ENCODE measurements around the gene LTB4R2.

LTB4R2 gene

GRCh38 chr14:24339284-24340151 lies 29.6 kb downstream of the LTB4R2 start, which contains the start of gene RIPK3:
TSS of gene RIPK3 (minus strand) at chr14:24339991. CDS start at chr14:24339826, 165 bp downstream.
- TF ChIP-seq Cebpa-rat (IDR thresholded peaks at IDR 0.05) = no peak
- H3K4me1 ChIP-seq = peaks cover 28 to 48% (median 37%) of the 10 kb centered on the region in 10 experiments
- peaks cover 0 to 15% (median 6%) of the 10 kb centered on the region in 11 experiments; a peak in 6 of 22 replicates for H3K9me3 ChIP-seq (replicated peaks in 1 of 11)
- peak within 1 kb of the TSS; percentile 72 to 94 (median 89) for H3K4me2 ChIP-seq
- peak within 1 kb of the TSS; percentile 49 to 72 (median 62) for H3K4me3 ChIP-seq
- peak within 1 kb of the TSS; percentile 39 to 77 (median 59); a peak in 21 of 22 replicates for H3K9ac ChIP-seq
- peaks cover 0 to 21% (median 0%) of the 10 kb centered on the region in 11 experiments; a peak in 5 of 22 replicates for H3K36me3 ChIP-seq
- peaks cover 56 to 73% (median 68%) of the 10 kb centered on the region in 11 experiments for H3K27me3 ChIP-seq
- H3K27ac ChIP-seq = peak within 1 kb of the TSS in 7 of 11 experiments; percentile 32 to 67 (median 59); a peak in 11 of 22 replicates
- H4K20me1 ChIP-seq = peaks cover 0 to 24% (median 4%) of the 10 kb centered on the region in 11 experiments; a peak in 8 of 22 replicates

- peaks cover 17 to 37% (median 26%) of the 10 kb centered on the region in 10 experiments for H3K4me1 ChIP-seq
- peaks cover 45 to 62% (median 57%) of the 10 kb centered on the region in 11 experiments for H3K27me3 ChIP-seq
- no peak overlapping the region for H3K9ac ChIP-seq
- H3K36me3 ChIP-seq = peaks cover 0 to 21% (median 0%) of the 10 kb centered on the region in 11 experiments; a peak in 5 of 22 replicates
- H4K20me1 ChIP-seq = peaks cover 0 to 13% (median 0%) of the 10 kb centered on the region in 11 experiments; a peak in 4 of 22 replicates
- H3K9me3 ChIP-seq (replicated peaks in 1 of 11) = peaks cover 0 to 15% (median 6%) of the 10 kb centered on the region in 11 experiments; a peak in 6 of 22 replicates
- no peak overlapping the region for H3K4me3 ChIP-seq
- TF ChIP-seq Cebpa-rat (IDR thresholded peaks at IDR 0.05) = no peak
- peak overlapping the region in 1 of 11 experiments; percentile 92; a peak in 1 of 22 replicates for H3K4me2 ChIP-seq
- no peak overlapping the region for H3K27ac ChIP-seq
Measured at GRCh38 chr14:24340606-24341005, 30.7 kb downstream of the LTB4R2 start.

- Histone ChIP-seq H3K27me3 (peaks cover 22 to 40% (median 34%) of the 10 kb centered on the region in 11 experiments), H3K9me3 (replicated peaks in 1 of 11) (peaks cover 0 to 15% (median 6%) of the 10 kb centered on the region in 11 experiments; a peak in 6 of 22 replicates), H3K4me2 (no peak overlapping the region), H4K20me1 (no peaks in the 10 kb centered on the region; a peak in 1 of 22 replicates), H3K4me1 (peaks cover 11 to 24% (median 16%) of the 10 kb centered on the region in 10 experiments; a peak in 14 of 20 replicates), H3K27ac (no peak overlapping the region), H3K36me3 (peaks cover 0 to 4% (median 0%) of the 10 kb centered on the region in 11 experiments; a peak in 2 of 22 replicates), H3K4me3 (no peak overlapping the region), H3K9ac (no peak overlapping the region)
- TF ChIP-seq Cebpa-rat (IDR thresholded peaks at IDR 0.05) = no peak
Measured at GRCh38 chr14:24342889-24343288, 32.9 kb downstream of the LTB4R2 start.

- peaks cover 7 to 15% (median 11%) of the 10 kb centered on the region in 10 experiments; a peak in 14 of 20 replicates for H3K4me1 ChIP-seq
- no peaks in the 10 kb centered on the region for H4K20me1 ChIP-seq
- no peak overlapping the region for H3K9ac ChIP-seq
- no peak overlapping the region for H3K27ac ChIP-seq
- peaks cover 0 to 10% (median 5%) of the 10 kb centered on the region in 11 experiments; a peak in 6 of 22 replicates for H3K9me3 ChIP-seq (replicated peaks in 1 of 11)
- no peaks in the 10 kb centered on the region for H3K36me3 ChIP-seq
- TF ChIP-seq Cebpa-rat (IDR thresholded peaks at IDR 0.05) = no peak
- no peak overlapping the region for H3K4me2 ChIP-seq
- peaks cover 11 to 28% (median 23%) of the 10 kb centered on the region in 11 experiments for H3K27me3 ChIP-seq
- no peak overlapping the region for H3K4me3 ChIP-seq
Measured at GRCh38 chr14:24343795-24344660, 34.1 kb downstream of the LTB4R2 start.

- TF ChIP-seq Cebpa-rat (IDR thresholded peaks at IDR 0.05) = no peak
- Histone ChIP-seq H3K4me3 (no peak overlapping the region), H3K36me3 (no peaks in the 10 kb centered on the region), H3K9ac (no peak overlapping the region), H3K4me1 (peaks cover 0 to 16% (median 0%) of the 10 kb centered on the region in 10 experiments; a peak in 6 of 20 replicates), H3K4me2 (no peak overlapping the region), H3K27me3 (peaks cover 0 to 8% (median 0%) of the 10 kb centered on the region in 11 experiments; a peak in 2 of 22 replicates), H3K27ac (no peak overlapping the region), H4K20me1 (no peaks in the 10 kb centered on the region), H3K9me3 (replicated peaks in 1 of 11) (no peaks in the 10 kb centered on the region)
Measured at GRCh38 chr14:24347134-24347533, 37.2 kb downstream of the LTB4R2 start.

GRCh38 chr14:24348186-24348585 lies 38.2 kb downstream of the LTB4R2 start:
- no peak overlapping the region for H3K4me3 ChIP-seq
- H3K9ac ChIP-seq = no peak overlapping the region
- H3K4me1 ChIP-seq = peaks cover 0 to 19% (median 0%) of the 10 kb centered on the region in 10 experiments; a peak in 6 of 20 replicates
- H4K20me1 ChIP-seq = no peaks in the 10 kb centered on the region
- H3K27ac ChIP-seq = no peak overlapping the region
- H3K9me3 ChIP-seq (replicated peaks in 1 of 11) = no peaks in the 10 kb centered on the region
- H3K36me3 ChIP-seq = no peaks in the 10 kb centered on the region
- TF ChIP-seq Cebpa-rat (IDR thresholded peaks at IDR 0.05) = no peak
- peaks cover 0 to 8% (median 0%) of the 10 kb centered on the region in 11 experiments; a peak in 2 of 22 replicates for H3K27me3 ChIP-seq
- no peak overlapping the region for H3K4me2 ChIP-seq

- Histone ChIP-seq H3K36me3 (no peaks in the 10 kb centered on the region), H3K27me3 (peaks cover 0 to 8% (median 0%) of the 10 kb centered on the region in 11 experiments; a peak in 2 of 22 replicates), H3K27ac (no peak overlapping the region), H3K9me3 (replicated peaks in 1 of 11) (no peaks in the 10 kb centered on the region), H3K4me2 (no peak overlapping the region), H3K4me1 (peaks cover 0 to 25% (median 7%) of the 10 kb centered on the region in 10 experiments; a peak in 14 of 20 replicates), H3K4me3 (no peak overlapping the region), H4K20me1 (no peaks in the 10 kb centered on the region), H3K9ac (no peak overlapping the region)
- TF ChIP-seq Cebpa-rat (IDR thresholded peaks at IDR 0.05) = no peak
Measured at GRCh38 chr14:24349742-24350141, 39.8 kb downstream of the LTB4R2 start.

- H3K4me2 ChIP-seq = peak overlapping the region in 3 of 11 experiments; percentile 16 to 55 (median 38); a peak in 7 of 22 replicates
Measured at GRCh38 chr14:24351517-24351916, 41.6 kb downstream of the LTB4R2 start.

More at GRCh38 chr14:24351517-24351916, 41.6 kb downstream of the LTB4R2 start:
- Histone ChIP-seq H3K36me3 (no peaks in the 10 kb centered on the region), H3K27me3 (peaks cover 0 to 8% (median 0%) of the 10 kb centered on the region in 11 experiments; a peak in 2 of 22 replicates), H3K9me3 (replicated peaks in 1 of 11) (no peaks in the 10 kb centered on the region), H3K4me3 (no peak overlapping the region), H4K20me1 (no peaks in the 10 kb centered on the region), H3K9ac (no peak overlapping the region), H3K4me1 (peaks cover 0 to 35% (median 7%) of the 10 kb centered on the region in 10 experiments; a peak in 14 of 20 replicates), H3K27ac (no peak overlapping the region)
- no peak for TF ChIP-seq Cebpa-rat (IDR thresholded peaks at IDR 0.05)

Measured in BLaER1 treated with 17β-estradiol and CSF1 and Interleukin-3, amounts not matched to agents 10 nM and 100 nM (cell line).